GM18505 (cell line): ENCODE data around the gene RPS16.
"Not testable (repeated sequence)": the region's sequence is repeated elsewhere in the genome, so short reads cannot be mapped to it uniquely, and the experiment has no call there.

Source experiments
- ATAC-seq: cut with Tn5 transposase; IDR thresholded peaks from one replicate; pipeline ENCODE4 v1.9.1; 2021; ENCODE audit not compliant: unreplicated experiment
- POLR2A ChIP-seq: IDR thresholded peaks from 4 replicates; pipeline ENCODE4 v1.6.1; 2011; ENCODE audit warnings: borderline replicate concordance; ENCODE audit not compliant: insufficient read depth, insufficient read length; ENCODE audit errors: extremely low read depth

The RPS16 gene

GRCh38 chr19:39435499-39436349 lies at the start of gene RPS16:
TSS of gene RPS16 (minus strand) at chr19:39435949. CDS start at chr19:39435895, 54 bp downstream.
- peak; percentile 98 for TF ChIP-seq POLR2A
- peak; percentile 80 for ATAC-seq

GRCh38 chr19:39483141-39483540 lies 47.4 kb upstream of the RPS16 start:
- no peak for ATAC-seq
- no peak for TF ChIP-seq POLR2A

GRCh38 chr19:39481676-39482075 lies 45.9 kb upstream of the RPS16 start:
- ATAC-seq, result no peak
- no peak for TF ChIP-seq POLR2A

- TF ChIP-seq POLR2A, result no peak
- ATAC-seq, result peak; percentile 2
These were observed 45.4 kb upstream of the RPS16 start for GRCh38 chr19:39481229-39481545.

GRCh38 chr19:39480337-39481228 lies 44.8 kb upstream of the RPS16 start, which contains the start of gene TIMM50:
TSS of gene TIMM50 (plus strand) at chr19:39480838. CDS start at chr19:39480854, 16 bp downstream.
- peak; percentile 76 for TF ChIP-seq POLR2A
- peak; percentile 89 for ATAC-seq

GRCh38 chr19:39479916-39480315 lies 44.2 kb upstream of the RPS16 start:
- TF ChIP-seq POLR2A, result no peak
- no peak for ATAC-seq

- ATAC-seq, result not testable (repeated sequence)
These were observed 43.6 kb upstream of the RPS16 start for GRCh38 chr19:39479319-39479801.

GRCh38 chr19:39475748-39476147 lies 40.0 kb upstream of the RPS16 start:
- ATAC-seq, result no peak
- peak; percentile 14 for TF ChIP-seq POLR2A

GRCh38 chr19:39474139-39474620 lies 38.4 kb upstream of the RPS16 start:
- no peak for TF ChIP-seq POLR2A
- ATAC-seq, result no peak

GRCh38 chr19:39473443-39473960 lies 37.8 kb upstream of the RPS16 start:
- no peak for TF ChIP-seq POLR2A
- no peak for ATAC-seq

- TF ChIP-seq POLR2A, result no peak
- ATAC-seq, result no peak
These were observed 37.1 kb upstream of the RPS16 start for GRCh38 chr19:39472746-39473442.

GRCh38 chr19:39471756-39472536 lies 36.2 kb upstream of the RPS16 start:
- TF ChIP-seq POLR2A, result no peak
- no peak for ATAC-seq
